ENCODE results near the gene ADAMTS9.

DNA sequence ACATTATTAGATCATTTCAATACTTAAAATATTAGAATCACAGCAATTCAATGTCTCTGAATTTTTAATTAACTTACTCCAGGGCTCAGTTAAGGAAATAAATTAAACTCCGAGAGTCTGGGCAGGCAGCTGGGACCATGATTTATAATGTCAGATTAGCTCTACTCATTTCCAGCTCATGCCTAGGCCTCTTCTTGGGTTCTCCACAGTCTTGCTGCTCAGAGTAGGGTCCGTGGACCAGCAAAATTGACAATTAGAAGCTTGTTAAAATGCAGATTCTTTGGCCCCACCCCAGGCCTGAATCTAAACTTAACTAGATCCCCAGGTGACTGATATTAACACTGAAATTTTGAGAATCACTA is 28.2 kb downstream of the ADAMTS9 start:
- TF ChIP-seq, protein P1, sequence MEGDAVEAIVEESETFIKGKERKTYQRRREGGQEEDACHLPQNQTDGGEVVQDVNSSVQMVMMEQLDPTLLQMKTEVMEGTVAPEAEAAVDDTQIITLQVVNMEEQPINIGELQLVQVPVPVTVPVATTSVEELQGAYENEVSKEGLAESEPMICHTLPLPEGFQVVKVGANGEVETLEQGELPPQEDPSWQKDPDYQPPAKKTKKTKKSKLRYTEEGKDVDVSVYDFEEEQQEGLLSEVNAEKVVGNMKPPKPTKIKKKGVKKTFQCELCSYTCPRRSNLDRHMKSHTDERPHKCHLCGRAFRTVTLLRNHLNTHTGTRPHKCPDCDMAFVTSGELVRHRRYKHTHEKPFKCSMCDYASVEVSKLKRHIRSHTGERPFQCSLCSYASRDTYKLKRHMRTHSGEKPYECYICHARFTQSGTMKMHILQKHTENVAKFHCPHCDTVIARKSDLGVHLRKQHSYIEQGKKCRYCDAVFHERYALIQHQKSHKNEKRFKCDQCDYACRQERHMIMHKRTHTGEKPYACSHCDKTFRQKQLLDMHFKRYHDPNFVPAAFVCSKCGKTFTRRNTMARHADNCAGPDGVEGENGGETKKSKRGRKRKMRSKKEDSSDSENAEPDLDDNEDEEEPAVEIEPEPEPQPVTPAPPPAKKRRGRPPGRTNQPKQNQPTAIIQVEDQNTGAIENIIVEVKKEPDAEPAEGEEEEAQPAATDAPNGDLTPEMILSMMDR (IDR thresholded peaks at IDR 0.05; ENCODE audit: extremely low read depth in 1 of 2, insufficient read depth in 1 of 2, low read depth in 1 of 2, low read length in 2 of 2) = no peak
- no peak for TF ChIP-seq POLR2A (IDR thresholded peaks at IDR 0.05; ENCODE audit: low read depth, low read length)
- TF ChIP-seq POLR2AphosphoS5 (IDR thresholded peaks at IDR 0.05; ENCODE audit: insufficient read depth, low read depth, low read length) = no peak
- no peak for TF ChIP-seq FOS (IDR thresholded peaks at IDR 0.05; ENCODE audit: borderline replicate concordance, insufficient read depth, low read length)
